NCI-H82 (cell line): Measurements from ENCODE around the gene INSYN2B.

Experiments used
- DNase-seq: peaks from one replicate; lab custom pipeline; 2025; lab: John Stamatoyannopoulos, UW

INSYN2B gene

DNA sequence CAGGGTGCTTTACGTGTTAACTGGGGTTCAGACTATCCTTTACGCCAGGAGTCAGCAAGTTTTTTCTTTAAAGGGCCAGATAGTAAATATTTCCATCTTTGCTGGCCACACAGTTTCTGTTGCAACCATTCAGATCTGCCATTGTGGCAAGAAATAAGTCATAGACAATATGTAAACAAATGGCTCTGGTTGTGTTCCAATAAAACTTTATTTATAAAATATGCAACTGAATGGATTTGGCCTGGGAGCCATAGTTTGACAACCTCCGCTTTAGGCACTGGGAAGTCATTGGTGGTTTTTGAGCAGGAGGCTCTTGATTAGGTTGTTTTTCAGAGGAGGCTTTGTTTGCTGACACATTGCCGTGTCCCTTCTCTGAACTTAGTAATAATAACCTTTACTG, 90.7 kb downstream of the INSYN2B start:
- no peak for DNase-seq

DNA sequence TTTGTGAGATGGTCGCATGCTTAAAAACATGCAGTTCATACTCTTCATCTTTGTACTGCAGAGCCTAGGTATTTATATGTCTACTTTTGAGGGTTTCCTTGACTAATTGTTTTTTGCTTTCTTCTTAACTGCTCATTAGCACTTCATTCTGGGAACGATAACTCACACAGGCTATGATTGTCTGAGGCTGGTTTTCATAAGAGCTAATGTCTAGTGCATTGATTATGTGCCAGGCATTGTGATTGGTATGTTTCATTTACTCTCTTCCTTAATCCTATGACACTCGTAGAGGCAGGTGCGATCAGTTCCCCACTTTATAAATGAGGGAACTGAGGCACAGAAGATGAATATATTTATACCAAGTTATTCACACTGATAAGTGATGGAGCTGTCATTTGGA, 93.6 kb downstream of the INSYN2B start:
- DNase-seq, result no peak

DNA sequence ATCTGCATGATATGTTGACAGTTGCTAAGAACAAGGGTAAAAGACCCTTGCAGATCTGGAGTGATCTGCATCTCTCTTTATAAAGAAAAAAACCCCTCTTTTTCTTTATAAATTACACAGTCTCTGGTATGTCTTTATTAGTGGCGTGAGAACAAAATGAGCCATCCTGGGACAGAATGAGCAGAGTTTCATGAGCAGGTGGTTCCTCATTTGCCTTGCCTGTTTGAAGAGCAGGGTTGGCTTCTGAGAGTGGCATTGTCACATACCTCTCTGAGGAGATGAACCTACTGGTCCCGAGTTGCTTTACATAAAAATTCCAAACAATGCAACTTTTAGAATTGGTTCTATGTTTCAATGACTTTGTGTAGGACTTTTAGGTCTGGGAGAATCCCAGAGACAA, 94.3 kb downstream of the INSYN2B start:
- DNase-seq, result no peak

DNA sequence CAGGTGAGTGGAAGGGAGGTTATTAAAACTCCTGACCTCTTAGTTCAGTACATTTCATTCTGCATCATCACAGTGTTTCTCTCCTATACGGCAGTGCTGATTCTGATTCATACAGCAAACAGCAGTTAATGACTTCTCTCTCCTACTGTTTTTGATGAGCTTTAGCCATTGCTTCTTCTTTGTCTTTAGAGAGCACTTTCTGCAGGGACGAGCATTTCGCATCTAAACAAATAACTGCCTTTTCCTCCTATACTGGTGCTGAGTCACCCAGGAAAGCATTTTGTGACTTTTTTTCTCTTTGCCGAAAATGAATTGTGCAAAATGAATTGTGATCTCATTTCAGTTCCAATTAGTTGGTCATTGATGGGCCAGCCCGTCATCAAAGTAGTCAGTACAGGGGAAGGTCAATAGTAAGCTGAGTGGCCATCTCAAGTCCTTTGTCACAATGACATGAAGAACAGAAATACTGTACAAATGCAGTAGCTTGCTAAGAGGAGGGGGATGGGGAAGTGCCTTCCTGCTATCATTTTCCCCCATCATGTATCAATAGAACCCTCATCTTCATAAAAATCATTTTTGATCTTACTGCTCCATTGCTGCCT, 98.5 kb downstream of the INSYN2B start:
- no peak for DNase-seq

DNA sequence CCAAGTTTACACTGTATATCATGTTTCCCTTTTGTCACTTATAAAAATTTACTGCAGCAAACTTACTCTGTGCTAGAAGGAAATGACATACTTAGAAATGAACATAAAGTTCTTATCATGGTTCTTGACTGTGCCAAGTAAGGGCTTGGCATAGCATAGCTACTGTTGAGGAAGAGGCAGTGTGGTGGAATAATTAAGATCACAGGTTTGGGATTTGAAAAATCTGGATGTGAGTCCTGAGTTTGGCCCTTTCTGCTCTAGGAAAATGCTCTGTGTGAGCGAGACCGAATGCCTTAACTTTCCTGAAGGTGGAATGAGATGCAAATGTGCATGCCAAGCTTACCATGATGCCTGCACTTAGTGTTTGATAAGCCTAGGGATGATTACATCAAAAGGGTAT, 99.5 kb downstream of the INSYN2B start:
- no peak for DNase-seq

DNA sequence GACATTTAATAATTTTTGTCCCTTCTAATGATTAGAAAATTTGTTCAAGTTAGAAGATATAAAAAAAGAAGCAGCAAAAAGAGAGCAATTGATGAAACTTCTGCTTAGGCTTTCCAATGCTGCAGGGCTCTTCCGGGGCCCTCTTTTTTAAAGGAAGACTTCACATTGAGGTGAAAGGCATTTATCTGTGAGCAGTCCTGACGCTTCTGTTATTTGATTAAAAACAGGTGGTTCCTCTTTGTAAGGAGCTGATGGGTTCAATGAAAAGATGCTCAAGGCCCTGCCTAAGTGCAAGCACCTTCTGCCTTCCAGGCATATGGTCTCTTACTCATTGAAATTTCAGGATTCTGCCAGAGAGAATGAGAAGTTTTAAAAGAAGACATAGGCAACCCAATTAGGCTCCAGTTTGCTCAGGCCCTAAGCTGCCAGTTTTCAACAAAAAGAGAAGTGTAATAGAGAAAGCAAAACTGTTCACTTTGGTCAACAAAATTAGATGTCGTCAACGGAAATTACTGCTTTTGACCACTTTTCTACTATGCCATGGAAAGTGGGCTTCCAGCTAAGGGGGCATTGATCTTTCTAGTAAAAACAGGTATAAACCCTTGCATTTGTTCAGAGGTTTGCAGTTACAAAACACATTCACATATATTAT, 100.2 kb downstream of the INSYN2B start:
- DNase-seq, result no peak

DNA sequence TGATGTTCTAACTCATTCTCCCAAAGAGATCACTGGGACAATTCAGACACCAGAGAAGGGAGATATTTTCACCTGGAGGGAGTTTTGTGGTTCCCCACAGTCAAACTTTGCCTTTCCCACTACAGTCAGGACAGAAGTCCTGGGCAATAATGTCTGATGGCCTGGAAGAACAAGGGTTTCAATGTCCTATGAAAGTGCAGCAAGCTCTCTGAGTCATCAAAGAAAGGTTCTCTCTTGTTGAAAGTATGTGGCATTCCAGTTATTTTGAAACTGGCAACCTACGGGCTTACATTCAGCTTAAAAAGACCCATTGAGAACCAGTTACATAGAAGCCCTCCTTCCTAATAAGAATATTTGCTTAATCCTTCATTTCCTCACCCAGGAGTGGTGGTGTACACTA, 103.9 kb downstream of the INSYN2B start:
- DNase-seq, result no peak

DNA sequence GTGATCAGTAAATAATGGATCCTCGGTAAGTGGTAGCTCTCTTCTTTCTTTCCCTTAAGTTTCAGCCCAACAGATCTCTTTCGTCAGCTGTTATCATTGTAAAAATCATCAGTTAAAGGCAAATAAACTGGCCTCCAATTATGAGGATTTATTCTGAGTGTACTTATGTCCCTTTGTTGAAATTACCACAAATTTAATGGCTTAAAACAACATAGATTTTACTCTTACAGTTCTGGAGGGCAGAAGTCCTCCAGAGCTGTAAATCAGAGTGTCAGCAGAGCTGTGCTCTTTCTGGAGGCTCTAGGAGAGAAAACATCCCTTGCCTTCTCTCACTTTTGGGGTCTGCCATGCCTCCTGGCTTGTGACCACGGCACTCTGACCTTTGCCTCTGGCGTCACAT, 104.6 kb downstream of the INSYN2B start:
- no peak for DNase-seq

DNA sequence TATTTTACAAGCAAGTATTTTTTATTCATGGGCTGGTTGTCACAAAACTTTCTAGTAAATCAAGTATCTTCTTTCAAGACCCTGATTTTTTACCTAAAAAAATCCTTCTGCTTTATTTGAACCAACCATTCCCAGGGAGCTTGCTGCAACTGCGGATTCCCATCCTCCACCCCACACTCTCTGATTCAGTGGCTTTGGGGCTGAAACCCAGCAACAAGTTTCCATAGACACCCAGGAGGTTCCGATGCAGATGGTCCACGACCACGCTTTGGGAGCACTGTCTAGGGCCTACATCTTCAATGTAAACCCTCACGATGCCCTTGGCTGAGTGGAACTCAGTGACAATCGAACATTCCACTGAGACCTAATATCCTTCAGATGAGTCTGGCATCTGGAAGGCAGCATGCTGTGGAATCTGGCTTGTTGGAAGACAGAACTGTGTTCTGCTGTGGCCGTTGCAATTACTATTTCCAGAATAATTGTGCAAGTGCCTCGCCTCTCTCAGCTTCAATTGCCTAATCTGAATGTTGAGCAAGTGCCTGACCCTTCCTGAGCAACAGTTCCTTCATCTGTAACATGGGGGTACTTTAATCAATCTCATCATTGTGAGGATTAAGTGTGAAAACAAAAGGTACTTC, 105.1 kb downstream of the INSYN2B start:
- no peak for DNase-seq

DNA sequence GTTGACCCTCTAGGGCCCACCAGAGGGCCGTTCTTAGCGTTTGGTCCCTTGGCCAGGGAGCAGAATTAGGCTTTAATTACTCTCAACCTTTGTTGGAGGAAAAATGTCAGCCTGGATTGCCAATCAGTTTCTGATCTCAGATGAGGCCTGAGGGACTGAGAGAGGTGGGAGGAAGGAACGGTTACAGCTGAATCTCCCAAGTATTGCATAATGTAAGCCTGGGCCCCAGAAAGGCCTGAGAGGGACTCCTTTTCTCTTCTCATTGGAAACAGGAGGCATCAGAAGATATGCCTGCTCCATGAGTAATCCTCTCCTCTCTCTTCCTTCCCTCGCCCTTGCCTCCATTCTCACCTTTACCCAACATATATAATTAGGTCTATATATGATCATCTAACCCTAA, 105.7 kb downstream of the INSYN2B start:
- DNase-seq, result no peak

DNA sequence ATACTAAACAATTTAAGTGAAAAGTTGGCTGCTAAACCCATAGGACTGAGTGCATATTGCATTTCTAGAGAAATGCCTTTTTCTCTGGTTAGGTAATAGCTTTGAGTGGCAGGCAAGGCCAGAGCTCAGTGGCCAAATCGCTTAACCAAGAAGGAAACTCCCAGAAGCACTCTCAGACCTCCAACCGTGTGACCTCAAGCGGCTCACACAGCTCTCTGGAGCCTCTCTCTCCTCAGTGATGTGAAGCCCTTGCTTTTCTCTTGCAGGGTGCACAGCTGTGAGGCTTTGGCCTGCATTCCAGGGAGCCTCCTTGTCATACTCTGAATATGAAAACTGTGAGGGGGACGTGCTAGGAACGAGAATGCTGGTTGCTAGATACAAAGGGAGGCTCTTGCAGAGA, 106.7 kb downstream of the INSYN2B start:
- DNase-seq, result no peak

DNA sequence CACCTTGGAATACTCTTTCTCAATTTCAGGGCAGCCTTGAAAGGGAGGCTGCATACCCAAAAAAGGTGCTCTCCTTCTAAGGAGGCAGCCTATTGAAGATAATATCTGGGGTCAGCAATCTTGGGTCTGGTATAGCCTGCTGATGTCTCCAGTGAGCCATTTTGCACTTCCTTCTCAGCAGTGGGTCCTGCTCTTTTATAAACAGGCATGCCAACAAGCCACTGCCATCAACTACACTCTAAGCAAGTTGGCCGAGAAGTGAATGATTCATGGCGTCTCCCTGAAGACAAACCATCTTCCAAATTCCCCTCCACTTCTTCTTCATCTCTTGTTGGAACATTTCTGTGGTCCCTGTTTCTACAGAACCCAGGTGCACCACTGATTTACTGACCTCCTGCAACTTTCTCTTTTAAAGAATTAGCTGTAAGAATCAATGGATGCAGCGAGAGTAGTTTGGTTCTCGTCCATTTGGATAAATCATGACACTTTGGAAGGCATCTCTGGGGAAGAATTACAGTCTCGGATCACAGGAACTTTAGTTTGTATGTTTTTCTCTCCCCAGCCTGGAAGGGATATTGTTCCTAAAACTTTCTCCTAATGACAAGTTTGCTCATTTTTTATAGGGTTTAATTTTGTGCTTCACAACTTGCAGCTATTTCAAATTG, 108.3 kb downstream of the INSYN2B start:
- DNase-seq, result no peak

DNA sequence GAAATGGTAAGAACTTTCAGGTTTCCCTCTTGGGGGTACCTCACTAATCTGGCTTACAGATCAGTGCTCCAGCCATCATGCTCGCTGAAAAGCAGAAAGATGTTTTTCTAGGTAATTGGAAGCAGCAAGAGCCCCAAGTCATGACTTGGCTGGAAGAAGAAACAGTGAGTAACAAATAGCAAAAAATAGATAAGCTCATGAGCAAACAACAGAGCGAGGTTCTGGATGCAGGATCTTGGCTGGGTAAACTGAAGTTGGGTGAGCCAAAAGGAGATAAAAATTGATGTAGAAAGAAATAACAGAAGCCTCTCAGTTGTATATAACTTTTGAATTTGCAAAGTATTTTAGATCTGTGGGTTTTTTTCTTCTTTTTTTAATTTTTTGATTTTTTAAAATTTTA, 110.1 kb downstream of the INSYN2B start:
- DNase-seq, result no peak

DNA sequence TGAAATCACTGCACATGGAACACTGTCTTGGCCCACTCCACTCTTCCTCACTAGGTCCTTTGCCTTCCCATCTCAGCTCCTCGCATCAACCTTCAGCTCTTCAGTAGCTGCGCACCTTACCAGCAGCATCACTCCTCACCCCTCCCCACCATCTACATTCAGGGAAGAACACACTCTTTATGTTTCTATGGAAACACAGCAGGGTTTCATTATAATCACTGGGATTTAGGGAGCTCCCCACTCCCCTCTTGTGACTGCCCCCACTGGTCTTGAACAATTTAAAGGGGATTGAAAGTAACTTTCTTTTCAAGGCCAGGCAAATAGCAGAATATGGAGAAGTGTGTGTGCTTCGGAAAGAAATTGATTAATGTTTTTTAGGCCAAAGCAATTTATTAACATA, 111.2 kb downstream of the INSYN2B start:
- no peak for DNase-seq

DNA sequence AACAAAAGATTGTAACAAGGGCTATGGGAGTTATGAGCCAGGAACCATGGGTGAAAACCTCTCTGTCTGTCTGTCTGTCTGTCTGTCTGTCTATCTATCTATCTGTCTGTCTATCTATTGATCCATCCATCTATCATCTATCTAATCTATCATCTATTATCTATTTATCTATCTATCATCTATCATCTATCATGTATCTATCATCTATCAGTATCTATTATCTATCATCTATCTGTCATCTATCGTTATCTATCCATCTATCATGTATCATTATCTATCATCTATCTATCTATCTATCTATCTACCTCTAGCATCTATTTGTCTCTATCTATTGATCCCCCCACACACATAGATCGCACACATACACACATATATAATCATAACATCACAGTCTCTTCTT, 112.9 kb downstream of the INSYN2B start:
- no peak for DNase-seq

DNA sequence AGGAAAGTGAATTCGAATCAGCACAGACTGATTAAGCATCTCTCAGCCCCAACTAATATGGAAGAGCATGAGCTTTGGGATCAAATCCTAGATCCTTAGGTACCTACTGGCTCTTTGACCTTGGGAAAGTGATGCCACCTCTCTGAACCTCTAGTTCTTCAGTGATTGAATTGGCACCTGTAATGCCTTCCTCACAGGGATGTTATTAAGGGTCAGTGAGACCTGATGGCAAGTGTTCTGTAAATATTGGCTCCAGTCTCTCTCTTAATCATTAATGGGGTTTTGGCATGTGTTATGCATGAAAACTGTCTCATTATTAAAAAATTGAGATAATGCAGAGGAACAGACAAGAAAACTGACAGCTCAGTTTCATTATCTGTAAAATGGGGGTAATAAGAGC, 115.8 kb downstream of the INSYN2B start:
- DNase-seq, result no peak

DNA sequence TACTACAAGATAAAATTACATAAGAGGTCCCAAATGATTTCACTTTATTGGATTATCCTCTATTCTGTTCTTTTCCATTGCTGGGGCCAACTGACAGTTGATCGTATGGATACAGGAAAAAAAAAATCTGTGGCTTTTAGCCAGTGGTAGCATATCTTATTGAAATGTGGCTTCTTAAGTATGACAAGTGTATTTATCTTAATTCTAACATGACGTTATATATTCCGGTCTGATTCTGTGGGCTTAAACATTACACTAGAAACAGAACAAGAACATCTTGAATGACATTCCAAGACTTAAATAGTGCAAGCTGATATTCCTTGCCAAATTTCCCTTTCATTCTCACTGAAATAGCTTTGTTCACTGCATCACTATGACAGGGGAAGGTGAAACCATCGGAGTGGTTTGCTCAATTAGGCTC, 117.9 kb downstream of the INSYN2B start:
- DNase-seq, result peak; percentile 55

DNA sequence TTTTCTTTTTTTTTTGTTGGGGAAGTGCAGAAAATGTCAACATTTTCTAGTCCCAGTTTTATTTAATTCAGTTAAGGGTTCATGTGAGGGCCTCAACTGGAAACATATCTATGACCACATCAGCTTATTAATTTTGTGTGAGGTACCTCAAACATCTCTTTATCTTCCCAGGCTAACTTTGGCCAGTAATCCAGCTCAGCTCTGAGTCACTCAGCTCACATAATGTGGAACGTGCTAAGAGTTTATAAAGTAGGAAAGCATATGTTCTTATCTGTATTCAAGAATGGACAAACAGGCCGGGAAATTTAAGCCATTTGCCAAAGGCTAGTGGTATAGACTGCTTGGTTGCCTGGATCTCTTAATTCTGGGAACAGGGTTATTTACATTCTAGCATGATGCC, 118.4 kb downstream of the INSYN2B start:
- peak; percentile 55 for DNase-seq

DNA sequence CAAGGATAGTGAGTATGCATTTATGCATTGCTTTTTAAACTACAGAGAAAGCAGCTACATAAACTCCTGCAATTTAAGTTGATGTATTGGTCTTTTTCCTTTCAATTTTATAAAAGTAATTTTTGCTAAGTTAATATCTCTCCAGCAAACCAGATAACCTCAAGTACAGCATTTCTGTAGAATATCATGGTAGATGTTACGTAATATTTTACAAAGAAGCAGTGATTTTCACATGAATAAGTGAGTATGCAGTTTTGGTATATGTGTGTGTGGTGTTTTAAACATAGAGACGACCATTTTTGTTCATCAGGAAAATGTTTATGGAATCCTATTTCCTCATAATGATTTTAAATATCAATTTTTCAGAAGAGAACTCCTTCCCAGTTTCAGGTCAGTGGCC, 118.9 kb downstream of the INSYN2B start:
- DNase-seq, result no peak

DNA sequence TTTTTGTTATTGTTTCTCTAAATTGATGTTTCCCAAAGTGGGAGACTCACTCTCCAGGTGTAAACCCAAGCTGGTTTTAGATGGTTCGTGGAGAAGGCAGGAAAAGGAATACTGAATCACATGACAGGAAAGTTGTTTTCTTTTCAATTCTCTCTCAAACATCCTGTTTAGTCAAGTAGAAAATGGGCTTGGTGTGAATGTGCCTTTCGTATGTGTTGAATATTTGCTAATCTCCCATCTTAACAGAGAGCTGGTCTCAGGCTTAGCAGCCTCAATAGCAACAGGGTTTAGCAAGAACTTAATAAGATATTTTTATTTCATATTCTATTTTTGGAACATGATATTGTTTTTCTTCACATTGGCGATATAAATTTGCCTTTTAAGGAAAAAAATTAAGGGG, 119.7 kb downstream of the INSYN2B start:
- no peak for DNase-seq

DNA sequence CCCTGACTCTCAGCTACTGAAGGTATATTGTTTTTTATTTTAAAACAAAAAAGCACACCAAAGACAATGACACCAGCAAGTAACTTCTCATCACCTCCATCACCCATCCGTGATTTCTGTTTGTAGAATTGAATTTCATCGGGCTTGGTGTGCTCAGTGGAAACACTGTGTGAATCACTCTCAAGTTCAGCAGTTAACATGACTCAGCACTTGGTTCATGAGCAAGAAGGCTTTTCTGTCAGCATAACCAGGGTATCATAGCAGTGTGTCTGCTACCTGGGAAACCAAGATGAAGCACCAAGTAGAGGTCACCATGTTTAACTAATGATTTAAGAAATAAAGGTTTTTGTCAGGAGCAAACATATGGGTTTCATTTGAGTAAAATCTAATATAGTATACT, 123.7 kb downstream of the INSYN2B start:
- DNase-seq, result no peak

DNA sequence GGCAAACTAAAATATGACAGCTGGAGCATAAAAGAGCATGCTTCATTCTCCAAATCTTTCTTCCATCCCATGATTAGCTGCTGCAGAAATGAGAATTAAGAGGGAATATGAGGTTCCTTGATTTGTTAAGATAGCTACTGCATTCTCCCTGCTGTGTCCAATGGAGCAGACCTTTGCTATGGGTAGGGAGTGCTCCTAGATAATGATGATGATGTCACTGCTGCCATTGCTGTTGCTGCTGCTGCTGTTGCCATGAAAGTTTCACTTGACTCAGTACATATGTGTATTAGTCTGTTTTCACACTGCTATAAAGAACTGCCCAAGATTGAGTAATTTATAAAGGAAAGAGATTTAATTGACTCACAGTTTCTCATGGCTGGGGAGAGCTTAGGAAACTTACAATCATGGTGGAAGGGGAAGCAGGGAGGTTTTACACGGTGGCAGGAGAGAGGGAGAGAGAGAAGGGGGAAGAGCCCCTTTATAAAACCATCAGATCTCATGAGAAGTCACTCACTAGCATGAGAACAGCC, 128.9 kb downstream of the INSYN2B start:
- DNase-seq, result no peak

DNA sequence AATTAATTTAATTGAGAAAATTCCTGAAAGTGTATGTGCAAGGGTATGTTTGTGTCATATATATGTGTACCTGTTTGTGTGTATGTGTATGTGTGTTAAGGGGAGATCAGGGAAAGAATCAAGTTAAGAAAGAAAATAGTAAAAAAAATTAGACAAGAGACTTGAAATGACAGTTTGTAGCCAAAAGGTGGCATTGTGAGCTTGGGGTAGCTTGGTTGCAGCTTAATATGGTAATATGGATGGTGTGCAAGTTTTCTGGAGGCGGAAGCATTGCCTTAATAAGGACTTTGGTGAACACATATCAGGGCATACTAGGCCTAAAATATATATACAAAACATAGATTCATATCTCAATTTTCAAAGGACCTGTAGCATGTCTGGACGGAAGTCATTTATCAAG, 129.9 kb downstream of the INSYN2B start:
- no peak for DNase-seq
